ENCODE data around the gene SNRNP200.

GRCh38 chr2:96305091-96305978, at the start of gene SNRNP200:
- TF ChIP-seq CTCF (optimal IDR thresholded peaks at IDR 0.05 in 1 of 3, IDR thresholded peaks at IDR 0.05 in 1 of 3, conservative IDR thresholded peaks at IDR 0.05 in 1 of 3; ENCODE audit: extremely low read depth in 1 of 3, insufficient read depth in 2 of 3, low read length in 3 of 3) (no peak), EZH2 (IDR thresholded peaks at IDR 0.05; ENCODE audit: low read length) (no peak)
